Measurements from ENCODE around the gene LMF1.
A peak's percentile ranks its signal among the peaks of the same experiment; 100 is the strongest.

Gene LMF1

DNA sequence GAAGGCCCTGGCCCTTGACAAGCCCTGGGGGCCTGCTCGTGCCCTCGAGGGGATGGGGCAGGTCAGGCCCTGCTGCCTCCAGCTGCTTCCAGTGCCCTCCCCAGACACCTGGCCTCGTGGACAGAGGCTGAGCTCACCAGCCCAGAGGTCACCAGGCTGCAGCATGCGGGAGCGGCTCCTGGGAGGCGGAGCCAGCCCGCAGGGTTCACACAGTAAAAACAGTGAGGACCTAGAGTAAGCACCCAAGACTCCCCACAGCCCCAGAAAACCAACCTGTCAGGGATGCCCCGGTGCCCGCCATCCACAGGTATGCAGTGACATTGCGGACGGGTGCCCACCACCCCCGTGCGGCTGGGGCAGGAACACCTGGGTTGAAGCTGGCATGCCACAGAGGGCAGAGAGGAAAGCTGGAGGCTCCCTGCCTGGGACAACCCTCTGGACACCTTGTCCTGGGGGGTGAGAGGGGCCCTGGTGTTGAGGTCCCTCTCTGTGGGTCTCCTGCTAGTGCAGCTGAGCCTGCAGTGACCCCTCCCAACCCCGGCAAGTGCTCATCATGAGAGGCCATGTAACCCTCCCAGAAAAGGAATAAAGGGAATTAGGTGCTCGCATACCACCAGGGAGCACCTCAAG, 62.1 kb downstream of the LMF1 start:
- no peak for DNase-seq

DNA sequence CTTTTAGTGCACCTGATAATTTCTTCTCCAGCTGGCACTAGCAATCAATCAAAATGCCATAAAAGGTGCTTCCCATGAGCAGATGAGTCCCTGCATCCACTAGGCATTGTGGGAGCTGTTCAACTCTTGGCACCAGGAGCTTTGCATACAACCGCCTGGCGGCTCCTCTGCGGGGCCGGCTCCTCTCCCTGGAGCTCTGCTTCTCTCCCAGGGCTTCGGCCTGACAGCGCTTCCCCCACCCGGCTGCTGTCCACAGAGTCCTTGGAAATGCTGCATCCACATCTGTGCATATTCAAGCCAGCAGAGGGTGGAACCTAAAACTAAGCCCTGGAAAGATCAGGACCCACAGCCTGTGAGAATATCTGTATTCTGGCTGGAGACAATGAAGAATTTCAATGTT, 62.9 kb downstream of the LMF1 start:
- no peak for DNase-seq

- DNase-seq = no peak
Measured at GRCh38 chr16:907361-907760, 63.4 kb downstream of the LMF1 start.

DNA sequence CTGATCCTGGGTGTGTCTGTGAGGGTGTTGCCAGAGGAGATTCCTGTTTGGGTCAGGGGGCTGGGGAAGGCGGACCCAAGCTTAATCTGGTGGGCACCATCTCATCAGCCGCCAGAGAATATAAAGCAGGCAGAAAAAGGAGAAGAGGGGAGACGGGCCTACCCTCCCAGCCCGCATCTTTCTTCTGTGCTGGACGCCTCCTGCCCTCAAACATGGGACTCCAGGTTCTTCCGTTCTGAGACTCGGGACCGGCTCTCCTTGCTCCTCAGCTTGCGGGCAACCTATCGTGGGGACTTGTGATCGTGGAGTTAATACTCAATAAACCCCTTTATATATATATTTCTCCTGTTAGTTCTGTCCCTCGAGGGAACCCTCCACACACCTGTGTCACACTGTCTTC, 64.5 kb downstream of the LMF1 start:
- DNase-seq = no peak

DNA sequence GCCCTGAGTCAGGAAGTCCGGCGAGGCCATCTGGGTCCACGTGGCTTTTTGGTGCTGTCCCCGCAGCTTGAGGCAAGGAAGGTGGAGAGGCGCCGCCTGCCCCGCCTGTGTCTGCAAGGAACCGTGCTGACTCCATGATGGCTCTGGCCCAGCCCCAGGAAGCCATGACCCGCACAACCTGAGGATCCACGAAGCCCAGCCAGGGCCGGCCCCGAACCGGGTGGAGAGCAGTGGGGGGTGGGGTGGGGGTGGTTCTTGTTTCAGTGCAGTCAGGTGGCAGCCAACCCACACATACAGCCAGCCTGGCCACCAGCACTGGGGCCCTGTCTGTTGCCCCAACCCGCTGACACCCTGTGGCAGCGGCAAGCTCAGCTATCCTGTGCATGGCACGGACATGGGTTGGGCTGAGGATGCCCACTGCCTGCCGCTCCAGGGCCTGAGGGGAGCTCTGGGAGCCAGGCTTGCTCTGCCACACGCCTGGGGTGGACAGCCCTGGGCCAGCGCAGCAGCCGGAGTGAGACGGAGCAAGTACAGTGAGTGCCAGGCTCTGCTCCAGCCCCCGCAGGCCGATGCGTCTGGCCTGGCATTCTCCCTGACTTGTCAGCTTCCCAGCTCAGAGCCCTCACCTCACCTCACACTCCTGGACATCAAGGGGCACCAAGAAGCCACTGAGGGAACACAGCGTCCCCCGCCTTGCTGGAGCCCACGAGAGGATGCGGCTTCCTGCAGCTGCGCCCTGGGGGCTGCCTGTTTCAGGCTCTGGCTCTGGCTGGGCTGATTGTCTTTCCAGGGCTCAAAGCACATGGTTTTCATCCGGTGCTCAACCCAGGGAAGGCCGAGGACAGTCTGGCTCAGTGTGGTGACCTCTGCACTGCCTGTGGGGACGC, 68.8 kb downstream of the LMF1 start:
- DNase-seq = no peak

DNA sequence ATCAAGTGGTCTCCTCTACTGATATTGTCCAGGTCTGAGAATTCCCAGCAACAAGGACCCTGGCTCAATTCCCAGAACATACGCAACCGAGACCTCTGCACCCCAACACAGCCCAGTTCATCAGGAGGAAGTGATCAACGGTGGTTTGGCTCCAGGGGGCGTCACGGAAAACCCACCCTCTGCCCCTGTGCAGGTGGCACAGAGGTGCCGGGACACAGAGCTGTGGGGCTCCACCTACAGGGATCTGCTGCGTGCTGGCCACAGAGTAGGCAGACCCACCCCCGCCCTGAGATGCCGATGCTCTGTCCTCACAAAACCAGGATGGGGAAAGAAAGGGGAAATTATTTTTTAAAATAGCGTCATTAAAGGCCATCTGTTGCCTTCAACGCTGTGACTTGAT, 69.6 kb downstream of the LMF1 start:
- DNase-seq = no peak

GRCh38 chr16:900211-900610, 70.6 kb downstream of the LMF1 start:
- no peak for DNase-seq

GRCh38 chr16:899683-900060, 71.1 kb downstream of the LMF1 start:
- DNase-seq = no peak

DNA sequence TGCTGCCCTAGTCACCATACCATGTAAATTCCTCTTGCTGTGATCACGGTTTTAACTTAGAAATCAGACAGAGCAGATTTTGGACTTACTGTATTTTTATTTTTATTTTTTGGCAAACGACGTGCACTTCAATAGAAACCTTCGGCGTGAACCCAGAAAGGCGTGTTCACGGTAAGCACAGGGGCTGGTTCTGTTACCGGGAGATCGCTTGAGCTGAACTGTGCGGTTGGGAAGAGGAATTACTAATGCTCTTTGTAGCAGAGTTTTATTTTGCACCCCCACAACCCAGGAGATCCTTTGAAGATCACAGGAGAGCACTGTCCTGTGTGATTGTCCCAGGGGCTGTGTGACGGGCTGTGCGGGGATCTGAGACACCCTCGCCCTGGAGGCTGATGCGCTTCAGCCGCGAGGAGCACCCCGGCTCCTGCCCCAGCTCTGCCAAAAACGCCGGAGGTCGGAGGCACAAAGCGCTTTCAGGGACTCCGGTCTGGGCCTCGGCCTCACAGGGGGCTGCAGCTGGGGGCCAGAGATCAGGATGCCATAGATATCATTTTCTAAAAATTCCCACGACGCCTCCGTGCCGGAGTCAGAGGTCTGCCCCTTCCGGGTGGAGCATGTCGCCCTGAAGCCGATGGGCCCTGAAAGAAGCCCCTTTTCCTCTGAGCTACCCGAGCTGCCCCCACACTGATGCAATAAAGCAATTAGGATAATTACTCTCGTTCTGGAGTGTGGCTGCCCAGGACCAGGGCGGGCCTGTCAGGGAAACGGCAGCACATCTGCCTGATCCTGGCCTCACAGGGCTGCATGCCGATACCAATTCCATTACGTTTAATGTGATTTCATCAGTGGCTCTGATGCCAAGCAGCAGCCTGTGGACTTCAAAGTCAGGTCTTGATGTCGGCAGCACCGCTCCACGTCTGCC, 71.8 kb downstream of the LMF1 start:
- no peak for DNase-seq

- no peak for DNase-seq
Measured at GRCh38 chr16:898216-898615, 72.6 kb downstream of the LMF1 start.

GRCh38 chr16:897701-898100, 73.1 kb downstream of the LMF1 start:
- no peak for DNase-seq

- no peak for DNase-seq
Measured at GRCh38 chr16:897200-897543, 73.6 kb downstream of the LMF1 start.

- DNase-seq = no peak
Measured at GRCh38 chr16:896261-897199, 74.3 kb downstream of the LMF1 start.

- no peak for DNase-seq
Measured at GRCh38 chr16:895371-895770, 75.4 kb downstream of the LMF1 start.

GRCh38 chr16:894841-895240, 75.9 kb downstream of the LMF1 start:
- DNase-seq = no peak

DNA sequence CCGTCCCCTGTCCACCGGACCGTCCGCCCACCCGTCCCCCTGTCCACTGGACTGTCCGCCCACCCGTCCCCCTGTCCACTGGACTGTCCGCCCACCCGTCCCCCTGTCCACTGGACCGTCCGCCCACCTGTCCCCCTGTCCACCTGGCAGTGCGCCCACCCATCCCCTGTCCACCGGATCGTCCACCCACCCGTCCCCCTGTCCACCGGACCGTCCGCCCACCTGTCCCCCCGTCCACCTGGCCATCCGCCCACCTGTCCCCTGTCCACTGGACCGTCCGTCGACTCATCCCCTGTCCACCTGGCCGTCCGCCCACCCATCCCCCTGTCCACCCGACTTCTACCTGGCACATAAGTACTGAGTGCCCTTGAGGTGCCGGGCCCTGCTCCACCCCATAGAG, 76.6 kb downstream of the LMF1 start:
- DNase-seq = peak; percentile 52

- DNase-seq = no peak
Measured at GRCh38 chr16:893360-893759, 77.4 kb downstream of the LMF1 start.

GRCh38 chr16:892536-893255, 78.1 kb downstream of the LMF1 start:
- no peak for DNase-seq

DNA sequence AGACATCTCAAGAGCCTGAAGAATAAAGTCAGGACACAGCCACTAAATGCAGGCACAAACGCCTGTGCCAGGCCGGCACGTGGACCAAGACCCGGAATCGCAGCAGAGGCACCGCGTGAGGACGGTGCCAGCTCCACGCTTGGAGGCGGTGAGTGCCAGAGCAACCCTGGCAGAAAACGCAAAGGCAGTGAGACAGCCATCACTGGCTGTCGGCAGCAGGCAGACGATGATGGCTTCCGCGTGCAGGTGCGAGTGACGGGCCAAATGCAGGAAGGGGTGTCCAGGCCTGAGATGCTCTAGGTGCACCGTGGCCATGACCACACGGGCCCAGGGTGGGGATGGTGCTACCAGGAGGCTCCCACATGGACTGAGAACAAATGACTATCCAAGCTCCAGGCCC, 78.8 kb downstream of the LMF1 start:
- DNase-seq = no peak

DNA sequence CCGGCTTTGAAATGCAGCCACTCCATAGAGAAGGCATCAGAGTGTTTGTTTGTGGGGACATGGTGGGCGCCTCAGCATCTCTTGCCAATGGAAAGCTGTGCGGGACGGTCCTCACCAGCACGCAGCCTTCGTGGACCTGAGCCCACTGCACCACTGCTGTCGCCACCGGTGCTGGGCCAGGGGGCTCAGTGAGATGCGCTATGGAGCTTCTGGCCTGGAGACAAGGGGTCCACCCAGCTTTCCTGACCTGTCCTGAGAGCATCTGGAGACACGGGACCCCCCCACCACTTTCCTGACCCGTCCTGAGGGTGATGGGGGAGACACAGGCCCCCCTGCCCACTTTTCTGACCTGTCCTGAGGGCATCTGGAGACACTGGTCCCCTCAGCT, 79.4 kb downstream of the LMF1 start:
- DNase-seq = no peak

DNA sequence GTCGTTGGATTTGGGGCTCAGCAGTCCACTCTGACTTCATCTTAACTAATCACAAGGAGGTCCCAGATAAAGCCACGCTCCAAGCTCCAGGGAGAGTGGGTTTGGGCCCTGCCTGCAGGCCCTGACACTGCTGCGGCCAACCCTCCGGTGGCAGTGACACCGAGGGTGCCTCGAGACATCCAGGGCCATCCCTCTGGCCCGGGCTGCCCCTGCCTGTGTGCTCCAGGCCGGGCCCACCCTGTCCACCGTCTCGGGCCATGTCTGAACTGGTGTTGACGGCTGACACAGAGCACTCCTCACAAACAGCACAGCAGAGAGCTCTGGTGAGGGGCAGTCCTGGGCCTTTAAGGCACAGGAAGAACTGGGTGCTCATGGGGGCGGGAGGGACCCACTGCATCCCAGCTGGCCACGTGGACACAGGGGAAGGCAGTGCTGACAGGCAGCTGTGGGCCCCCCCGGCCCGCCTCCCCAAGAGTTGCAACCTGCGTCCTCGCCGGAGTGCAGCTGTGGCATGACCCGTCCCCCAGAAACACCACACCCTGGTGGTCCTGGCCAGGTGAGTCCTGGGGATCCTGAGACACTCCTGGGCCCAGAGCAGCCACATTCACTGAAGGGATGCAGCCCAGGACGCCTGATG, 80.0 kb downstream of the LMF1 start:
- DNase-seq = no peak

All from femur (tissue), 1 donor.